GM10266 (cell line): ENCODE results near the gene ZPR1.

Source experiments
- DNase-seq: peaks from one replicate; pipeline ENCODE4 v3.0.0; 2012; ENCODE audit errors: extremely low spot score
- CTCF ChIP-seq: IDR thresholded peaks from 2 replicates; pipeline ENCODE4 v1.5.1; 2012; ENCODE audit warnings: mild to moderate bottlenecking, low read depth; ENCODE audit not compliant: control insufficient read depth, insufficient read depth; ENCODE audit errors: missing control alignments

Gene ZPR1

GRCh38 chr11:116827461-116827860 is 39.6 kb upstream of the ZPR1 start:
- DNase-seq: no peak
- no peak for TF ChIP-seq CTCF

GRCh38 chr11:116826751-116827431 is 39.1 kb upstream of the ZPR1 start:
- DNase-seq: no peak
- TF ChIP-seq CTCF: no peak

- TF ChIP-seq CTCF: no peak
- no peak for DNase-seq
Measured at GRCh38 chr11:116825854-116826750, 38.3 kb upstream of the ZPR1 start.

- DNase-seq: no peak
- no peak for TF ChIP-seq CTCF
Measured at GRCh38 chr11:116825434-116825833, 37.6 kb upstream of the ZPR1 start.

GRCh38 chr11:116823031-116823843 is 35.4 kb upstream of the ZPR1 start, which contains the start of gene APOA4:
TSS of gene APOA4 (minus strand) at chr11:116823304. CDS start at chr11:116823191, 113 bp downstream.
- no peak for DNase-seq
- no peak for TF ChIP-seq CTCF

GRCh38 chr11:116822575-116822974 is 34.8 kb upstream of the ZPR1 start:
- no peak for DNase-seq
- TF ChIP-seq CTCF: no peak
